RWPE2 (cell line): ENCODE measurements around the gene AIFM1.

ENCODE experiments used
- ATAC-seq: fragments of 200-7000 bp; cut with Tn5 transposase; 3 replicates; pipeline ENCODE4 v1.9.1; 2021; ENCODE audit warnings: low read depth
- DNase-seq: peaks from one replicate; pipeline ENCODE4 v3.0.0-alpha.2; 2020; ENCODE audit warnings: low spot score
- H3K27ac ChIP-seq: fragments of 450-650 bp; 2 replicates; pipeline ENCODE4 v1.5.1; 2017; ENCODE audit warnings: mild to moderate bottlenecking; ENCODE audit not compliant: poor library complexity, severe bottlenecking
- H3K27me3 ChIP-seq: fragments of 250-450 bp; sonication (Bioruptor Pico); 2 replicates; pipeline ENCODE4 v1.5.1; 2021; ENCODE audit warnings: mild to moderate bottlenecking, moderate library complexity; ENCODE audit not compliant: insufficient read depth, poor library complexity, severe bottlenecking
- H3K36me3 ChIP-seq: fragments of 250-450 bp; sonication (Bioruptor Pico); 2 replicates; pipeline ENCODE4 v1.5.1; 2020; ENCODE audit warnings: low read depth, mild to moderate bottlenecking, moderate library complexity
- H3K4me1 ChIP-seq: fragments of 250-450 bp; sonication (Bioruptor Pico); 2 replicates; pipeline ENCODE4 v1.5.1; 2021; ENCODE audit warnings: mild to moderate bottlenecking, moderate library complexity; ENCODE audit not compliant: insufficient read depth, poor library complexity, severe bottlenecking
- H3K4me3 ChIP-seq: fragments of 250-450 bp; sonication (Bioruptor Pico); 2 replicates; pipeline ENCODE4 v1.5.1; 2021; ENCODE audit warnings: mild to moderate bottlenecking, moderate library complexity; ENCODE audit not compliant: severe bottlenecking
- H3K9me3 ChIP-seq: fragments of 250-450 bp; sonication (Bioruptor Pico); 2 replicates; pipeline ENCODE4 v1.5.1; 2021; ENCODE audit warnings: mild to moderate bottlenecking, moderate library complexity; ENCODE audit not compliant: severe bottlenecking
- CTCF ChIP-seq: fragments of 450-650 bp; IDR thresholded peaks from one replicate; pipeline ENCODE4 v1.5.1; 2017; ENCODE audit warnings: mild to moderate bottlenecking, moderate library complexity; ENCODE audit not compliant: poor library complexity, severe bottlenecking

The AIFM1 gene

DNA sequence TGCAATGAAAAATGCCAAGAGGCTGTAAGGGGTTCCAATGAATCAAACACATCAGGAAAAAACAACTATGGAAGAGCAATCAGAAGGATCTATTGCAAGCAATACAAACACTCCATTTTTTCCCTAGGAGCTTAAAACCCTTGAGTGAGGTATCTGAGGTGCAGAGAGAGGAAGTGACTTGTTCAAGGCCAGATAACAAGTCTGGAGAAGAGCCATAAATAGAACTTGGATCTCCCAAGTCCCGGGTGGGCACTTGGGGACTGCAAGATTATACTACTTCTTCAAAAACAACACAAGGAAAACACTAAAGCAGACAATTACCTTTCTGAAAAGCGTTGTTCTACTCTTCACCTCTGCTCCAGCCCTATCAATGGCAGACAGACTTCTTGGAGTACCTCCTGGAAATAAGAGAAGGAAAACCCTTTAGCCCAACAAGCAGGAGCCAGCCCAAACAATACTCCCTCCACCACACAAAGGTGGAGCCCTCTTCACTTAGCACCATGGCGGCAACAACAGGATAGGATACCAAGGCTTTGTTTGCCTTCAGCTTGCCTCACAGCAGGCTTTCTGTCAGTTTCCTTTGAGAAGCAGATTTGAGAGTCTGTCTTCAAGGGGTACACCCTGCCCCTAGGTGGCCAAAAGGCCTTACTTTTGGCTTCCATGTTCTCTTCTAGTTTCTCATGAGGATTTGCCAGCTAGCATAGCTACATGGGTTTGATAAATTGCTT, 26.0 kb downstream of the AIFM1 start:
- ATAC-seq (no peak), DNase-seq (no peak)
- no peaks in the 10 kb centered on the region for H3K27me3 ChIP-seq
- no peaks in the 10 kb centered on the region for H3K36me3 ChIP-seq
- H3K27ac ChIP-seq: no peak overlapping the region
- TF ChIP-seq CTCF: no peak
- no peaks in the 10 kb centered on the region for H3K4me1 ChIP-seq
- no peaks in the 10 kb centered on the region for H3K9me3 ChIP-seq
- H3K4me3 ChIP-seq: no peak overlapping the region

DNA sequence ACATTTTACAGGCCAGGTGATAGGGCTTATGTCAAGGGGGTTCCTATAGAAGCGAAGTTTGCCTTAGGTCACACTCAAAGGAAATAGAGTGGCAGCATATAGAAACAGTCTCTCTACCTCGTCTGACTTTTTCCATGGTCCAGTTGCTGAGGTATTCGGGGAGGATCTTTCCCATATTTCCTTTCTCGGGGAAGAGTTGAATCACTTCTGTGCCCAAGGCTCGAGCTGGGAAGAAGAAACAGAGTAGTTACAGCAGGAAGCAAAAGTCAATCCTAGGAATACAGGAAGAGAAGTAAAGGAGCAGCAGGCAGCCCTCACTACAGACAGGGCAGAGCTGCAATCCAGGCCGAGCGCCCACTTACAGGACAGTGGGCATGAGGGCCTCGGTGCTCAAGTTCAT, 28.7 kb downstream of the AIFM1 start:
- no peaks in the 10 kb centered on the region for H3K36me3 ChIP-seq
- no peak for TF ChIP-seq CTCF
- H3K4me1 ChIP-seq: no peaks in the 10 kb centered on the region
- ATAC-seq: no peak
- no peak overlapping the region for H3K4me3 ChIP-seq
- H3K27ac ChIP-seq: no peak overlapping the region
- H3K9me3 ChIP-seq: no peaks in the 10 kb centered on the region
- no peak for DNase-seq
- H3K27me3 ChIP-seq: no peaks in the 10 kb centered on the region

GRCh38 chrX:130136496-130136895, 29.1 kb downstream of the AIFM1 start:
- no peaks in the 10 kb centered on the region for H3K4me1 ChIP-seq
- H3K9me3 ChIP-seq: no peaks in the 10 kb centered on the region
- no peak overlapping the region for H3K27ac ChIP-seq
- DNase-seq (no peak), ATAC-seq (no peak)
- no peaks in the 10 kb centered on the region for H3K27me3 ChIP-seq
- no peak for TF ChIP-seq CTCF
- no peak overlapping the region for H3K4me3 ChIP-seq
- H3K36me3 ChIP-seq: no peaks in the 10 kb centered on the region

GRCh38 chrX:130130990-130131389, 34.7 kb downstream of the AIFM1 start:
- no peak for TF ChIP-seq CTCF
- Histone ChIP-seq H3K4me1 (no peaks in the 10 kb centered on the region), H3K9me3 (no peaks in the 10 kb centered on the region), H3K36me3 (no peaks in the 10 kb centered on the region), H3K4me3 (no peak overlapping the region), H3K27me3 (no peaks in the 10 kb centered on the region), H3K27ac (no peak overlapping the region)
- ATAC-seq (no peak), DNase-seq (no peak)

GRCh38 chrX:130125091-130125874, 40.4 kb downstream of the AIFM1 start:
- Histone ChIP-seq H3K4me1 (peaks cover 12% of the 10 kb centered on the region), H3K36me3 (no peaks in the 10 kb centered on the region), H3K27me3 (no peaks in the 10 kb centered on the region), H3K4me3 (no peak overlapping the region), H3K9me3 (no peaks in the 10 kb centered on the region), H3K27ac (peak overlapping the region; percentile 71)
- ATAC-seq (peak; percentile 83), DNase-seq (no peak)
- TF ChIP-seq CTCF: no peak
